ENCODE data around the gene KCNG1.
"Not testable (repeated sequence)": the region's sequence is repeated elsewhere in the genome, so short reads cannot be mapped to it uniquely, and the experiment has no call there.

The KCNG1 gene

GRCh38 chr20:50991076-50991475 is 31.8 kb downstream of the KCNG1 start:
- no peak overlapping the region for H3K9ac ChIP-seq (ENCODE audit: low read depth in 1 of 2, low read length in 2 of 2)
- H3K9me3 ChIP-seq (ENCODE audit: control insufficient read depth in 2 of 2, low read length in 2 of 2) = no peaks in the 10 kb centered on the region

GRCh38 chr20:50987493-50988210 is 35.3 kb downstream of the KCNG1 start:
- H3K4me3 ChIP-seq (ENCODE audit: low read length in 2 of 2) = no peak overlapping the region
- no peak overlapping the region for H3K9ac ChIP-seq (ENCODE audit: low read depth in 1 of 2, low read length in 2 of 2)
- no peaks in the 10 kb centered on the region for H3K9me3 ChIP-seq (ENCODE audit: control insufficient read depth in 2 of 2, low read length in 2 of 2)
- H3K4me1 ChIP-seq (ENCODE audit: control insufficient read depth in 2 of 2, insufficient read depth in 2 of 2, low read length in 2 of 2) = peaks cover 3 to 4% of the 10 kb centered on the region in 2 donors
- no peak overlapping the region for H3K27ac ChIP-seq (ENCODE audit: low read depth in 2 of 2, low read length in 2 of 2)
- no peaks in the 10 kb centered on the region for H3K36me3 ChIP-seq (ENCODE audit: control insufficient read depth in 2 of 2, insufficient read depth in 2 of 2, low read length in 2 of 2)
- peaks cover 0 to 6% of the 10 kb centered on the region in 2 donors for H3K27me3 ChIP-seq (ENCODE audit: control insufficient read depth in 2 of 2, insufficient read depth in 2 of 2, low read length in 2 of 2)

More at GRCh38 chr20:50991076-50991475, 31.8 kb downstream of the KCNG1 start:
- H3K4me1 ChIP-seq (ENCODE audit: control insufficient read depth in 2 of 2, insufficient read depth in 2 of 2, low read length in 2 of 2) = peaks cover 4 to 5% of the 10 kb centered on the region in 2 donors
- H3K27ac ChIP-seq (ENCODE audit: low read depth in 2 of 2, low read length in 2 of 2) = no peak overlapping the region
- H3K4me3 ChIP-seq (ENCODE audit: low read length in 2 of 2) = no peak overlapping the region
- no peaks in the 10 kb centered on the region for H3K36me3 ChIP-seq (ENCODE audit: control insufficient read depth in 2 of 2, insufficient read depth in 2 of 2, low read length in 2 of 2)
- peaks cover 0 to 6% of the 10 kb centered on the region in 2 donors for H3K27me3 ChIP-seq (ENCODE audit: control insufficient read depth in 2 of 2, insufficient read depth in 2 of 2, low read length in 2 of 2)

GRCh38 chr20:50983321-50983720 is 39.6 kb downstream of the KCNG1 start:
- no peaks in the 10 kb centered on the region for H3K9me3 ChIP-seq (ENCODE audit: control insufficient read depth in 2 of 2, low read length in 2 of 2)
- peaks cover 6 to 8% of the 10 kb centered on the region in 2 donors for H3K27me3 ChIP-seq (ENCODE audit: control insufficient read depth in 2 of 2, insufficient read depth in 2 of 2, low read length in 2 of 2)
- peaks cover 3 to 9% of the 10 kb centered on the region in 2 donors for H3K4me1 ChIP-seq (ENCODE audit: control insufficient read depth in 2 of 2, insufficient read depth in 2 of 2, low read length in 2 of 2)
- H3K36me3 ChIP-seq (ENCODE audit: control insufficient read depth in 2 of 2, insufficient read depth in 2 of 2, low read length in 2 of 2) = no peaks in the 10 kb centered on the region
- H3K4me3 ChIP-seq (ENCODE audit: low read length in 2 of 2) = no peak overlapping the region
- H3K9ac ChIP-seq (ENCODE audit: low read depth in 1 of 2, low read length in 2 of 2) = no peak overlapping the region
- no peak overlapping the region for H3K27ac ChIP-seq (ENCODE audit: low read depth in 2 of 2, low read length in 2 of 2)

GRCh38 chr20:50982363-50982762 is 40.5 kb downstream of the KCNG1 start:
- Histone ChIP-seq H3K4me3 (ENCODE audit: low read length in 2 of 2) (no peak overlapping the region), H3K4me1 (ENCODE audit: control insufficient read depth in 2 of 2, insufficient read depth in 2 of 2, low read length in 2 of 2) (peaks cover 0 to 6% of the 10 kb centered on the region in 2 donors), H3K9ac (ENCODE audit: low read depth in 1 of 2, low read length in 2 of 2) (no peak overlapping the region), H3K36me3 (ENCODE audit: control insufficient read depth in 2 of 2, insufficient read depth in 2 of 2, low read length in 2 of 2) (no peaks in the 10 kb centered on the region), H3K27me3 (ENCODE audit: control insufficient read depth in 2 of 2, insufficient read depth in 2 of 2, low read length in 2 of 2) (peaks cover 4 to 10% of the 10 kb centered on the region in 2 donors), H3K27ac (ENCODE audit: low read depth in 2 of 2, low read length in 2 of 2) (peak overlapping the region in 1 of 2 donors; percentile 9), H3K9me3 (ENCODE audit: control insufficient read depth in 2 of 2, low read length in 2 of 2) (no peaks in the 10 kb centered on the region)

- H3K4me3 ChIP-seq (ENCODE audit: low read length in 2 of 2) = no peak overlapping the region
- peaks cover 0 to 6% of the 10 kb centered on the region in 2 donors for H3K4me1 ChIP-seq (ENCODE audit: control insufficient read depth in 2 of 2, insufficient read depth in 2 of 2, low read length in 2 of 2)
- peaks cover 6 to 10% of the 10 kb centered on the region in 2 donors for H3K27me3 ChIP-seq (ENCODE audit: control insufficient read depth in 2 of 2, insufficient read depth in 2 of 2, low read length in 2 of 2)
- no peak overlapping the region for H3K9ac ChIP-seq (ENCODE audit: low read depth in 1 of 2, low read length in 2 of 2)
- H3K9me3 ChIP-seq (ENCODE audit: control insufficient read depth in 2 of 2, low read length in 2 of 2) = no peaks in the 10 kb centered on the region
- no peaks in the 10 kb centered on the region for H3K36me3 ChIP-seq (ENCODE audit: control insufficient read depth in 2 of 2, insufficient read depth in 2 of 2, low read length in 2 of 2)
- H3K27ac ChIP-seq (ENCODE audit: low read depth in 2 of 2, low read length in 2 of 2) = no peak overlapping the region
Observed at GRCh38 chr20:50981714-50982048, 41.2 kb downstream of the KCNG1 start.

- Histone ChIP-seq H3K27me3 (ENCODE audit: control insufficient read depth in 2 of 2, insufficient read depth in 2 of 2, low read length in 2 of 2) (peaks cover 6 to 10% of the 10 kb centered on the region in 2 donors), H3K9ac (ENCODE audit: low read depth in 1 of 2, low read length in 2 of 2) (peak overlapping the region in 1 of 2 donors; percentile 26), H3K9me3 (ENCODE audit: control insufficient read depth in 2 of 2, low read length in 2 of 2) (no peaks in the 10 kb centered on the region), H3K36me3 (ENCODE audit: control insufficient read depth in 2 of 2, insufficient read depth in 2 of 2, low read length in 2 of 2) (no peaks in the 10 kb centered on the region), H3K4me3 (ENCODE audit: low read length in 2 of 2) (no peak overlapping the region), H3K27ac (ENCODE audit: low read depth in 2 of 2, low read length in 2 of 2) (no peak overlapping the region), H3K4me1 (ENCODE audit: control insufficient read depth in 2 of 2, insufficient read depth in 2 of 2, low read length in 2 of 2) (peaks cover 0 to 6% of the 10 kb centered on the region in 2 donors)
Observed at GRCh38 chr20:50980851-50981713, 41.8 kb downstream of the KCNG1 start.

- no peaks in the 10 kb centered on the region for H3K36me3 ChIP-seq (ENCODE audit: control insufficient read depth in 2 of 2, insufficient read depth in 2 of 2, low read length in 2 of 2)
- no peak overlapping the region for H3K9ac ChIP-seq (ENCODE audit: low read depth in 1 of 2, low read length in 2 of 2)
- H3K9me3 ChIP-seq (ENCODE audit: control insufficient read depth in 2 of 2, low read length in 2 of 2) = no peaks in the 10 kb centered on the region
- no peak overlapping the region for H3K4me3 ChIP-seq (ENCODE audit: low read length in 2 of 2)
- H3K4me1 ChIP-seq (ENCODE audit: control insufficient read depth in 2 of 2, insufficient read depth in 2 of 2, low read length in 2 of 2) = peaks cover 0 to 6% of the 10 kb centered on the region in 2 donors
- peaks cover 10 to 12% of the 10 kb centered on the region in 2 donors for H3K27me3 ChIP-seq (ENCODE audit: control insufficient read depth in 2 of 2, insufficient read depth in 2 of 2, low read length in 2 of 2)
- H3K27ac ChIP-seq (ENCODE audit: low read depth in 2 of 2, low read length in 2 of 2) = no peak overlapping the region
Observed at GRCh38 chr20:50980071-50980681, 42.7 kb downstream of the KCNG1 start.

GRCh38 chr20:50978533-50978932 is 44.4 kb downstream of the KCNG1 start:
- not testable (repeated sequence) for H3K9me3 ChIP-seq (ENCODE audit: control insufficient read depth in 2 of 2, low read length in 2 of 2); H3K4me3 ChIP-seq (ENCODE audit: low read length in 2 of 2); H3K4me1 ChIP-seq (ENCODE audit: control insufficient read depth in 2 of 2, insufficient read depth in 2 of 2, low read length in 2 of 2); H3K9ac ChIP-seq (ENCODE audit: low read depth in 1 of 2, low read length in 2 of 2); H3K27ac ChIP-seq (ENCODE audit: low read depth in 2 of 2, low read length in 2 of 2); H3K36me3 ChIP-seq (ENCODE audit: control insufficient read depth in 2 of 2, insufficient read depth in 2 of 2, low read length in 2 of 2)
- peaks cover 10 to 12% of the 10 kb centered on the region in 2 donors for H3K27me3 ChIP-seq (ENCODE audit: control insufficient read depth in 2 of 2, insufficient read depth in 2 of 2, low read length in 2 of 2)

- peaks cover 10 to 12% of the 10 kb centered on the region in 2 donors for H3K27me3 ChIP-seq (ENCODE audit: control insufficient read depth in 2 of 2, insufficient read depth in 2 of 2, low read length in 2 of 2)
- no peak overlapping the region for H3K4me3 ChIP-seq (ENCODE audit: low read length in 2 of 2)
- H3K9me3 ChIP-seq (ENCODE audit: control insufficient read depth in 2 of 2, low read length in 2 of 2) = no peaks in the 10 kb centered on the region
- no peaks in the 10 kb centered on the region for H3K36me3 ChIP-seq (ENCODE audit: control insufficient read depth in 2 of 2, insufficient read depth in 2 of 2, low read length in 2 of 2)
- no peak overlapping the region for H3K9ac ChIP-seq (ENCODE audit: low read depth in 1 of 2, low read length in 2 of 2)
- peaks cover 0 to 3% of the 10 kb centered on the region in 2 donors for H3K4me1 ChIP-seq (ENCODE audit: control insufficient read depth in 2 of 2, insufficient read depth in 2 of 2, low read length in 2 of 2)
- H3K27ac ChIP-seq (ENCODE audit: low read depth in 2 of 2, low read length in 2 of 2) = no peak overlapping the region
Observed at GRCh38 chr20:50977066-50978021, 45.6 kb downstream of the KCNG1 start.

Data from mucosa of rectum (tissue), 2 donors.